A549 (cell line): ENCODE measurements around the gene CDK14. TPM values are rescaled to one million over a fixed set of nuclear protein-coding genes. Genes with fewer than 3 reads are reported as not detected.

Experiments used
- ATAC-seq, 2 experiments: fragments of 200-7000 bp in 1 of 2; fragments of >200 bp in 1 of 2; cut with Nextera tagmentation in 1 of 2; cut with Tn5 transposase in 1 of 2; 3 replicates each; pipeline versions ENCODE4 v1.8.0 to v1.9.1; 2018 to 2020; ENCODE audit warnings: mild to moderate bottlenecking in 1 of 2, moderate library complexity in 1 of 2
- CTCF ChIA-PET: fragments of 300-600 bp; sonication (Branson Sonifier 250); formaldehyde crosslinking; extraction: SDS; loops from one replicate; lab custom pipeline; 2021; ENCODE audit warnings: antibody characterized with exemption, inconsistent platforms; lab: Yijun Ruan, JAX
- POLR2A ChIA-PET: fragments of 350-600 bp; formaldehyde crosslinking; extraction: SDS; loops from one replicate; lab custom pipeline; 2021; ENCODE audit warnings: antibody characterized with exemption, inconsistent platforms; lab: Yijun Ruan, JAX
- DNase-seq, 2 experiments: peaks; one replicate each; pipeline versions ENCODE4 v3.0.0 to v3.0.0-alpha.2; 2011 to 2016; ENCODE audit warnings: low read depth in 1 of 2, low spot score in 1 of 2
- FAIRE-seq: peaks from 2 replicates; lab custom pipeline; 2011; peaks lifted over from hg19 to GRCh38; lab: Jason Lieb, UNC
- H3K27ac ChIP-seq, 2 experiments: fragments of >200 bp; sonication (Bioruptor Twin); formaldehyde crosslinking; 3 replicates each; pipeline ENCODE4 v1.5.1; 2016 to 2017
- H3K4me1 ChIP-seq: fragments of >200 bp; sonication (Bioruptor Twin); formaldehyde crosslinking; 3 replicates; pipeline ENCODE4 v1.6.1; 2016
- H3K4me2 ChIP-seq: fragments of >200 bp; sonication (Bioruptor Twin); formaldehyde crosslinking; 3 replicates; pipeline ENCODE4 v1.6.1; 2016
- H3K4me3 ChIP-seq: fragments of >200 bp; sonication (Bioruptor Twin); formaldehyde crosslinking; 3 replicates; pipeline ENCODE4 v1.5.1; 2016
- H3K9me3 ChIP-seq: fragments of >200 bp; sonication (Bioruptor Twin); formaldehyde crosslinking; 3 replicates; pipeline ENCODE4 v1.6.1; 2016
- BCL3 ChIP-seq: fragments of >200 bp; sonication (Bioruptor Twin); formaldehyde crosslinking; IDR thresholded peaks from 3 replicates; pipeline ENCODE4 v1.6.1; 2016
- BHLHE40 ChIP-seq: IDR thresholded peaks from 2 replicates; pipeline ENCODE4 v1.6.1; 2012; ENCODE audit warnings: low read depth, low read length, inconsistent platforms
- CBX2 ChIP-seq: fragments of 200-600 bp; sonication (generic); IDR thresholded peaks from 2 replicates; pipeline ENCODE4 v1.6.1; 2016; ENCODE audit warnings: low read depth, mild to moderate bottlenecking, borderline replicate concordance
- E2F6 ChIP-seq: IDR thresholded peaks from 2 replicates; pipeline ENCODE4 v1.6.1; 2012; ENCODE audit warnings: low read depth, borderline replicate concordance
- EHF ChIP-seq: fragments of 250-450 bp; sonication (Bioruptor Pico); IDR thresholded peaks from 2 replicates; pipeline ENCODE4 v1.5.0; 2020; ENCODE audit warnings: mild to moderate bottlenecking
- EHMT2 ChIP-seq: fragments of 200-600 bp; sonication (generic); IDR thresholded peaks from 2 replicates; pipeline ENCODE4 v1.6.1; 2016; ENCODE audit warnings: antibody characterized with exemption, low read depth, mild to moderate bottlenecking, moderate library complexity
- ELK1 ChIP-seq: fragments of 150-350 bp; IDR thresholded peaks from 2 replicates; pipeline ENCODE4 v1.6.1; 2014; ENCODE audit warnings: low read depth, mild to moderate bottlenecking, low read length
- EP300 ChIP-seq, 2 experiments: fragments of >200 bp; sonication (Bioruptor Twin); formaldehyde crosslinking; IDR thresholded peaks; 2 replicates in 1 of 2; 3 replicates in 1 of 2; pipeline ENCODE4 v1.6.1; 2016 to 2017
- FOSL2 ChIP-seq, 2 experiments: fragments of 450-650 bp in 1 of 2; fragments of >200 bp in 1 of 2; sonication (Bioruptor Twin) in 1 of 2; formaldehyde crosslinking; IDR thresholded peaks; 2 replicates each; pipeline versions ENCODE4 v1.5.0 to v1.6.1; 2016 to 2020; ENCODE audit warnings: mild to moderate bottlenecking in 1 of 2, moderate library complexity in 1 of 2
- GATA3 ChIP-seq: IDR thresholded peaks from 2 replicates; pipeline ENCODE4 v1.6.1; 2012; ENCODE audit warnings: borderline replicate concordance
- HDAC2 ChIP-seq: fragments of 200-600 bp; sonication (generic); IDR thresholded peaks from 2 replicates; pipeline ENCODE4 v1.6.1; 2016
- HES2 ChIP-seq: fragments of >200 bp; sonication (Bioruptor Twin); formaldehyde crosslinking; IDR thresholded peaks from 2 replicates; pipeline ENCODE4 v1.6.1; 2016
- KDM1A ChIP-seq: fragments of 200-600 bp; sonication (generic); IDR thresholded peaks from 2 replicates; pipeline ENCODE4 v1.6.1; 2016; ENCODE audit warnings: low read depth, mild to moderate bottlenecking
- KDM5A ChIP-seq: fragments of 200-600 bp; sonication (generic); IDR thresholded peaks from 2 replicates; pipeline ENCODE4 v1.6.1; 2016; ENCODE audit warnings: antibody characterized with exemption, mild to moderate bottlenecking
- MAFK ChIP-seq: fragments of 450-650 bp; IDR thresholded peaks from 2 replicates; pipeline ENCODE4 v1.6.1; 2014; ENCODE audit not compliant: partially characterized antibody
- MAZ ChIP-seq: fragments of 150-350 bp; IDR thresholded peaks from 2 replicates; pipeline ENCODE4 v1.6.1; 2014; ENCODE audit warnings: antibody characterized with exemption, low read depth, low read length, borderline replicate concordance
- MYC ChIP-seq: IDR thresholded peaks from 2 replicates; pipeline ENCODE4 v1.6.1; 2012; ENCODE audit warnings: mild to moderate bottlenecking, inconsistent platforms, low read length, improper control_type of control experiment, borderline replicate concordance
- POLR2A ChIP-seq: IDR thresholded peaks from 2 replicates; pipeline ENCODE4 v1.6.1; 2012; ENCODE audit warnings: mild to moderate bottlenecking, low read length
- POLR2AphosphoS2 ChIP-seq: conservative IDR thresholded peaks from 2 replicates; pipeline ENCODE4 v1.6.1; 2012; ENCODE audit warnings: low read length, improper control_type of control experiment, inconsistent platforms
- RAD21 ChIP-seq, 2 experiments: fragments of >200 bp in 1 of 2; sonication (Bioruptor Twin) in 1 of 2; formaldehyde crosslinking in 1 of 2; IDR thresholded peaks in 1 of 2; conservative IDR thresholded peaks in 1 of 2; 2 replicates in 1 of 2; 3 replicates in 1 of 2; pipeline ENCODE4 v1.6.1; 2012 to 2018; ENCODE audit warnings: inconsistent platforms in 1 of 2
- RARB ChIP-seq: fragments of 250-450 bp; sonication (Bioruptor Pico); IDR thresholded peaks from 2 replicates; pipeline ENCODE4 v1.8.0; 2021; ENCODE audit warnings: mild to moderate bottlenecking, moderate library complexity
- RCOR1 ChIP-seq: fragments of 150-350 bp; IDR thresholded peaks from 2 replicates; pipeline ENCODE4 v1.6.1; 2014; ENCODE audit warnings: antibody characterized with exemption, low read length, low read depth
- RFX5 ChIP-seq: fragments of 450-650 bp; IDR thresholded peaks from 2 replicates; pipeline ENCODE4 v1.7.1; 2014; ENCODE audit warnings: antibody characterized with exemption, mild to moderate bottlenecking, moderate library complexity
- RNF2 ChIP-seq: fragments of 200-600 bp; sonication (generic); IDR thresholded peaks from 2 replicates; pipeline ENCODE4 v1.6.1; 2016; ENCODE audit warnings: low read depth, mild to moderate bottlenecking, antibody characterized with exemption, moderate library complexity, borderline replicate concordance
- SREBF2 ChIP-seq: fragments of 450-650 bp; IDR thresholded peaks from 2 replicates; pipeline ENCODE4 v1.6.1; 2014; ENCODE audit warnings: mild to moderate bottlenecking, moderate library complexity
- USF2 ChIP-seq: fragments of 450-650 bp; IDR thresholded peaks from 2 replicates; pipeline ENCODE4 v1.6.1; 2014; ENCODE audit warnings: antibody characterized with exemption
- ZC3H11A ChIP-seq: fragments of 450-650 bp; IDR thresholded peaks from 2 replicates; pipeline ENCODE4 v1.6.1; 2014; ENCODE audit warnings: antibody characterized with exemption, mild to moderate bottlenecking
- ZNF302 ChIP-seq: fragments of 250-450 bp; sonication (Bioruptor Pico); IDR thresholded peaks from 2 replicates; pipeline ENCODE4 v1.9.0; 2021; ENCODE audit warnings: inconsistent platforms, mild to moderate bottlenecking, moderate library complexity
- WGBS: methylation state at CpG from one replicate; pipeline ENCODE4 v1.1.6; 2017; ENCODE audit errors: missing lambda C conversion rate; 5-methylcytosine and 5-hydroxymethylcytosine counted together
- polyA plus RNA-seq, 4 experiments: library from polyadenylated mRNA; depleted of rRNA in 3 of 4; stranded (reverse); fragments of >200 nt; fragmentation: RNase III in 1 of 4; extraction: RNeasy Plus Mini Kit Qiagen cat#74134 plus additional on column Dnase treatment in 1 of 4; gene quantifications; 2 replicates in 3 of 4; 3 replicates in 1 of 4; pipeline ENCODE4 v1.2.3, GENCODE V29; 2011 to 2017

Gene CDK14
- polyA plus RNA-seq, 2 of the 4 experiments (the other 2 are of a cell fraction): 0.21 to 0.23 TPM

GRCh38 chr7:91228327-91228726 is 632.2 kb downstream of the CDK14 start:
- H3K4me1 ChIP-seq: no peaks in the 10 kb centered on the region
- DNase-seq (no peak), FAIRE-seq (no peak), ATAC-seq (no peak)
- no peak overlapping the region for H3K4me3 ChIP-seq
- POLR2A ChIA-PET: no interaction called here
- no peak overlapping the region for H3K27ac ChIP-seq
- no peaks in the 10 kb centered on the region for H3K9me3 ChIP-seq
- CTCF ChIA-PET: interaction anchor here (0.6 kb wide), 1 partner anchor 75 kb away, joined by 3 read pairs; no protein-coding TSS in a partner anchor
- H3K4me2 ChIP-seq: no peak overlapping the region
- WGBS: 69% methylated on average over 2 of the region's 2 CpGs
- TF ChIP-seq MYC (no peak), RFX5 (no peak), FOSL2 (IDR thresholded peaks at IDR 0.05) (no peak), FOSL2 (CRISPR knock-in tag; IDR thresholded peaks at IDR 0.05) (no peak), EHF (CRISPR knock-in tag) (no peak)
- TF ChIP-seq, all 56 proteins: peak for 0

GRCh38 chr7:91228927-91229558 is 632.9 kb downstream of the CDK14 start:
- no peaks in the 10 kb centered on the region for H3K4me1 ChIP-seq
- ChIA-PET CTCF (interaction anchor here (0.6 to 1.3 kb wide), 2 partner anchors 11 to 75 kb away, joined by 3 read pairs; no protein-coding TSS in a partner anchor), POLR2A (no interaction called here)
- FAIRE-seq: no peak
- WGBS: 7% methylated on average over 2 of the region's 2 CpGs
- H3K4me2 ChIP-seq: no peak overlapping the region
- H3K27ac ChIP-seq: no peak overlapping the region
- no peak overlapping the region for H3K4me3 ChIP-seq
- H3K9me3 ChIP-seq: no peaks in the 10 kb centered on the region
- no peak for ATAC-seq
- no peak for DNase-seq
- TF ChIP-seq RNF2 (no peak), EP300 (IDR thresholded peaks at IDR 0.05) (no peak), ELK1 (no peak), SREBF2 (no peak), RCOR1 (no peak), FOSL2 (IDR thresholded peaks at IDR 0.05) (no peak), FOSL2 (CRISPR knock-in tag; IDR thresholded peaks at IDR 0.05) (no peak), MAFK (no peak), POLR2A (no peak), GATA3 (no peak), POLR2AphosphoS2 (no peak), ZNF302 (CRISPR knock-in tag) (no peak), E2F6 (no peak), RARB (CRISPR knock-in tag) (no peak)
- TF ChIP-seq, all 56 proteins: peak for 0

GRCh38 chr7:91230100-91230499 is 634.0 kb downstream of the CDK14 start:
- ATAC-seq (no peak), DNase-seq (no peak), FAIRE-seq (no peak)
- ChIA-PET POLR2A (no interaction called here), CTCF (no interaction called here)
- Histone ChIP-seq H3K4me1 (no peaks in the 10 kb centered on the region), H3K9me3 (no peaks in the 10 kb centered on the region), H3K4me2 (no peak overlapping the region), H3K27ac (no peak overlapping the region), H3K4me3 (no peak overlapping the region)
- 22% methylated on average over 2 of the region's 2 CpGs for WGBS
- no peak for TF ChIP-seq EHMT2
- no peak for TF ChIP-seq KDM1A
- no peak for TF ChIP-seq BHLHE40
- no peak for TF ChIP-seq HES2
- TF ChIP-seq FOSL2 (IDR thresholded peaks at IDR 0.05): no peak
- no peak for TF ChIP-seq FOSL2 (CRISPR knock-in tag; IDR thresholded peaks at IDR 0.05)
- no peak for TF ChIP-seq MAZ
- no peak for TF ChIP-seq CBX2
- TF ChIP-seq MAFK: no peak
- no peak for TF ChIP-seq KDM5A
- no peak for TF ChIP-seq POLR2AphosphoS2
- no peak for TF ChIP-seq HDAC2
- no peak for TF ChIP-seq ZC3H11A
- TF ChIP-seq RCOR1: no peak
- no peak for TF ChIP-seq USF2
- no peak for TF ChIP-seq BCL3
- TF ChIP-seq RAD21 (conservative IDR thresholded peaks at IDR 0.05 in 1 of 2, IDR thresholded peaks at IDR 0.05 in 1 of 2): no peak
